GM18861 (cell line): ENCODE data around the gene PLCD4.

Experiments used
- ATAC-seq: cut with Tn5 transposase; IDR thresholded peaks from one replicate; pipeline ENCODE4 v1.9.1; 2021; ENCODE audit not compliant: unreplicated experiment

The PLCD4 gene

GRCh38 chr2:218662377-218662776, 54.7 kb downstream of the PLCD4 start:
- ATAC-seq: no peak

GRCh38 chr2:218662827-218663226, 55.1 kb downstream of the PLCD4 start:
- no peak for ATAC-seq

- ATAC-seq: no peak
Observed at GRCh38 chr2:218663901-218664300, 56.2 kb downstream of the PLCD4 start.

GRCh38 chr2:218664653-218665052, 57.0 kb downstream of the PLCD4 start:
- ATAC-seq: no peak

DNA sequence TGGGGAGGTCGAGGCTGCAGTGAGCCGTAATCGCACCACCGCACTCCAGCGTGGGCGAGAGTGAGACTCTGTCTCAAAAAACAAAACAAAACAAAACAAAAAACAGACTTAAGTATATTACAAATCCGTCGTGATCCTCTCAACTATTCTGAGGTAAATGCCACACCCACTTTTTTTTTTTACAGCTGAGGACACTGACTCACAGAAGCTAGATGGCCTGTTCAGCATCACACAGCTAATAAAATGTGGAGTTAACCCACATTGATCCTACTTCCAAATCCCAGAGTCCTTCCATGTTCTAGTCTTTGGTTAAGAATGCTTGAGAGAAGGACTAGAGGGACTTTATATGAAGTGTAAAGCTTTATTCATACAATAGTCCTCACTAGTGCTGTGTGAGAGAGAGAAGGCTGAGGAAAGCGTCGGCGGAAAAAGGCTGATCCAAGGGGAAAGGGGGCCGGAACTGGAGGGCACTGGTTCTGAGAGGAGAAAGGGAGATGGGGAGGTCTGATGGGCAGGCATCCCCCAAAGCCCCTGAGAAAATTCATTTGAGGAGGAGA, 63.5 kb downstream of the PLCD4 start:
- no peak for ATAC-seq

DNA sequence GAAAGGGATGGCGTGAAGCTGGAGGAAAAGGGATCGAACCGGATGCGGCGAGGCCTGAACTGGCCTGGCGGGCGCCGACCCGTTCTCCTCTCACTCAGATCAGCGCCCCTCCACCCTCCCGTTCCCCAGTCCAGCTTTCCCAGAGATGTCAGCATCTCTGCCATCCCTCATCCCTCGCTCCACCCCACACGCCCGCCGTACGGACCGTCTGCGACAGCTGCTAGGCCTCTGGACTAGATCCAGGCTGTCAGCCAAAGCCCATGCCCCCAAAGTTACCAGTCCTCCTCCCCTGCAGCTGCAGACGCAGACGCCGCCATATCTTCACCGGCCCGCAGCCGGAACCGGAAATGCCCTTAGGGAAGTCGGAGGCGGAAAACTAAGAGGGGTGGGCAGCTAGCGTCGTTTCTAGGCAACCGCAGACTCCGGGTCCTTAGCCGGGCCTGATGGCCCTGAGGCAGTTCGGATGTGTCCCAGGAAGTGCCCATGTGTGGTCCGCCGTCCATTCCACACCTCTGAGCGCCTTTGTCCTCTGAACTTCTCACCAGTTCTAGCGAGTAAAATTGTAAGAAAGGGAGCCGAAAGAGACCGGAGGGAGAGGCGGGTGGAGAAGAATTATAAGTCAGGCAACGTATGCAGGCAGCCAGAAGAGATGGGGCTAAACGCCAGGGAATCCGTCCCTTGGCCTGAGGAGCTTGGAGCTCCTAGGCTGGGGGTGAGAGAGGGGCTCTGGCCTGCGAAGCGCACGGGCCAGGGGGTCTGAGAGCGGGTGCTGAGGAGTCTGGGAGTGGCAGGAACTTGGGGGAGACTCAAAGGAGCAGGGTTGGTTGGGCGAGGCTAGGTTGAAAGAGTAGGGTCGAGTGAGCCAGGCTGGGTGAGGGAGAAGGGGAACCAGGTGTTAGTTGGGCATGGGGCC, 64.2 kb downstream of the PLCD4 start, which contains the start of the genes RNF25 and STK36:
TSS of gene RNF25 (minus strand) at position 349 of the 913 bp plus-strand sequence. CDS start at position 317, 32 bp downstream.
TSS of gene STK36 (plus strand) at position 433 of the 913 bp plus-strand sequence. CDS start 744 bp downstream, outside the sequence.
- ATAC-seq: peak; percentile 88

DNA sequence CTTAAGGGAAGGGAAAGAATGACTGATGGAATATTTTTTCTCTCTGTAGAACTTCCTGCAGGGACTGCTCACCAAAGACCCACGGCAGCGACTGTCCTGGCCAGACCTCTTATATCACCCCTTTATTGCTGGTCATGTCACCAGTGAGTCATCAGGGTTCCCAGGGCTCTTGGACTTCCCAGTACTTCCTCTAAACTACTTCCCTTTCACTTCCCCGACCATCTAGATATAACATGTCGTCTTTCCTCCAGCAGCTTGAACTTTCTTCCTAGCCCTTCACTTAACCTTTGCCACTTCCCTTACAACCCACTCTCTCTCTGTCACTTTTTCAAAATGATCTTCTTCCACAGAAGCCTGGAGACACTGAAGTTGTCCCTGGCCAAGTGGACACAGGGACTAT, 71.4 kb downstream of the PLCD4 start:
- ATAC-seq: no peak

GRCh38 chr2:218680061-218680460, 72.4 kb downstream of the PLCD4 start:
- ATAC-seq: no peak
